Measurements from ENCODE around the gene LPAR4. TPM values are rescaled to one million over a fixed set of nuclear protein-coding genes. Genes with fewer than 3 reads are reported as not detected.

Gene LPAR4
- total RNA-seq, 1 experiment from 2014 or later = not detected

DNA sequence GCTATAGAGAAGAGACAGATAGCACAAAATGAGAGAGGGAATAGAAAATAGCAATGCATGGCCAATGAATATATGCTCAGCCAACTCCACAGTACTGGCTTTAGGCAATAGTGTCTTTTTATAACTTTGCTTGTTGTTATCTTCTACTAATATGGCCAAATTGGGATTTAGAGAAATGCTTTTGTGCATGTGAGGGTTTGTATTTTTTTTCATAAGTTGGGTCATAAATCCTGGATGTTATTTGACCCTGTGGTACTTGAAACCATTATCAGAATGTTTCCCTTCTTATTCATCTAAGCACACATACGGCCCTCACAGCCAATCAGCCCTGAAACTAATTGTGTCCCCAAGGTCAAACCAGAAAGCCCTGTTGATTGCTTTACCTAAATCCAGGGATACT is 35.2 kb upstream of the LPAR4 start:
- RAD21 ChIA-PET (ENCODE audit: low non-redundant PET in 1 of 2, low total read pairs in 2 of 2, uncharacterized antibody in 2 of 2, unreplicated experiment in 2 of 2) = no interaction called here
- Histone ChIP-seq H3K79me2 (ENCODE audit: insufficient read depth, low read length) (no peaks in the 10 kb centered on the region), H3K9me2 (ENCODE audit: insufficient read depth) (no peaks in the 10 kb centered on the region), H3K4me2 (ENCODE audit: low read length) (no peak overlapping the region), H3K27me3 (ENCODE audit: insufficient read depth, low read length) (no peaks in the 10 kb centered on the region), H3K9me3 (ENCODE audit: control insufficient read depth in 1 of 2, insufficient read depth in 1 of 2, low read depth in 1 of 2, low read length in 2 of 2) (no peaks in the 10 kb centered on the region), H3K4me1 (ENCODE audit: control insufficient read depth in 1 of 2, insufficient read depth in 2 of 2, low read length in 2 of 2) (no peaks in the 10 kb centered on the region), H4K20me1 (ENCODE audit: insufficient read depth) (no peaks in the 10 kb centered on the region), H3K36me3 (ENCODE audit: control insufficient read depth in 1 of 2, insufficient read depth in 2 of 2, low read length in 2 of 2) (no peaks in the 10 kb centered on the region), H3K4me3 (replicated peaks in 1 of 2; ENCODE audit: low read depth in 1 of 2, low read length in 2 of 2) (no peak overlapping the region), H3K27ac (ENCODE audit: low read depth, low read length) (no peak overlapping the region), H2AFZ (ENCODE audit: low read depth, low read length, poor library complexity, severe bottlenecking) (no peak overlapping the region), H3K9ac (ENCODE audit: low read length) (no peak overlapping the region)
- DNase-seq (ENCODE audit: low read depth, low spot score) = no peak
- no TSS peak for BruUV-seq (replicated peaks)
- POLR2A ChIA-PET = no interaction called here
- intact Hi-C loops (cut with micrococcal nuclease) = no loop called here
- TF ChIP-seq EGR1 (IDR thresholded peaks at IDR 0.05; ENCODE audit: low read depth) (no peak), CBX3 (IDR thresholded peaks at IDR 0.05; ENCODE audit: low read depth) (no peak), ZFX (IDR thresholded peaks at IDR 0.05) (no peak), ATF3 (IDR thresholded peaks at IDR 0.05) (no peak), RAD21 (IDR thresholded peaks at IDR 0.05; ENCODE audit: low read depth) (no peak), EZH2phosphoT487 (IDR thresholded peaks at IDR 0.05; ENCODE audit: borderline replicate concordance) (no peak), POLR2AphosphoS5 (IDR thresholded peaks at IDR 0.05; ENCODE audit: low read depth, low read length) (no peak), EZH2 (IDR thresholded peaks at IDR 0.05) (no peak), SP1 (IDR thresholded peaks at IDR 0.05; ENCODE audit: low read depth) (no peak), SIN3A (IDR thresholded peaks at IDR 0.05; ENCODE audit: low read depth) (no peak), SRF (IDR thresholded peaks at IDR 0.05; ENCODE audit: low read depth) (no peak), TCF7L2 (IDR thresholded peaks at IDR 0.05; ENCODE audit: borderline replicate concordance, extremely low read depth, insufficient read depth, insufficient read length) (no peak), POLR2A (IDR thresholded peaks at IDR 0.05; ENCODE audit: borderline replicate concordance, extremely low read depth, insufficient read depth, insufficient read length) (no peak), JUND (IDR thresholded peaks at IDR 0.05) (no peak), CEBPB (IDR thresholded peaks at IDR 0.05; ENCODE audit: low read depth) (no peak)
- TF ChIP-seq, protein P1, sequence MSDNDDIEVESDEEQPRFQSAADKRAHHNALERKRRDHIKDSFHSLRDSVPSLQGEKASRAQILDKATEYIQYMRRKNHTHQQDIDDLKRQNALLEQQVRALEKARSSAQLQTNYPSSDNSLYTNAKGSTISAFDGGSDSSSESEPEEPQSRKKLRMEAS (IDR thresholded peaks at IDR 0.05) = no peak
- CTCF ChIA-PET = no interaction called here
- ATAC-seq = no peak
